ENCODE data around the gene SLFN11.
"Not testable (repeated sequence)": the region's sequence is repeated elsewhere in the genome, so short reads cannot be mapped to it uniquely, and the experiment has no call there.

Gene SLFN11

GRCh38 chr17:35373534-35373983 is at the start of gene SLFN11:
Gene SLFN11, minus strand, starts transcription at chr17:35373621. Its CDS starts 9,814 bp downstream, at chr17:35363807.
- no peak for FAIRE-seq

GRCh38 chr17:35421069-35421468 is 47.6 kb upstream of the SLFN11 start:
- not testable (repeated sequence) for FAIRE-seq

- no peak for FAIRE-seq
Observed at GRCh38 chr17:35416659-35417058, 43.2 kb upstream of the SLFN11 start.

GRCh38 chr17:35414707-35415106 is 41.3 kb upstream of the SLFN11 start:
- FAIRE-seq = not testable (repeated sequence)

GRCh38 chr17:35414247-35414646 is 40.8 kb upstream of the SLFN11 start:
- no peak for FAIRE-seq

GRCh38 chr17:35407531-35407930 is 34.1 kb upstream of the SLFN11 start:
- no peak for FAIRE-seq

- FAIRE-seq = no peak
Observed at GRCh38 chr17:35406568-35406967, 33.1 kb upstream of the SLFN11 start.

GRCh38 chr17:35404360-35404759 is 30.9 kb upstream of the SLFN11 start:
- FAIRE-seq = no peak

- FAIRE-seq = not testable (repeated sequence)
Observed at GRCh38 chr17:35393783-35394182, 20.4 kb upstream of the SLFN11 start.

GRCh38 chr17:35390663-35391062 is 17.2 kb upstream of the SLFN11 start:
- FAIRE-seq = no peak

GRCh38 chr17:35390156-35390555 is 16.7 kb upstream of the SLFN11 start:
- no peak for FAIRE-seq

GRCh38 chr17:35387496-35387895 is 14.1 kb upstream of the SLFN11 start:
- FAIRE-seq = no peak

GRCh38 chr17:35377706-35378105 is 4.3 kb upstream of the SLFN11 start:
- no peak for FAIRE-seq

- FAIRE-seq = no peak
Observed at GRCh38 chr17:35377068-35377467, 3.6 kb upstream of the SLFN11 start.

- FAIRE-seq = no peak
Observed at GRCh38 chr17:35376245-35376644, 2.8 kb upstream of the SLFN11 start.

GRCh38 chr17:35374766-35375344 is 1.4 kb upstream of the SLFN11 start:
- no peak for FAIRE-seq

GRCh38 chr17:35373984-35374765 is 754 bp upstream of the SLFN11 start:
- no peak for FAIRE-seq

GRCh38 chr17:35372846-35373533 is 431 bp downstream of the SLFN11 start:
- FAIRE-seq = no peak

GRCh38 chr17:35371934-35372333 is 1.5 kb downstream of the SLFN11 start:
- FAIRE-seq = no peak

GRCh38 chr17:35368081-35368830 is 5.2 kb downstream of the SLFN11 start:
- no peak for FAIRE-seq

- no peak for FAIRE-seq
Observed at GRCh38 chr17:35361027-35361426, 12.4 kb downstream of the SLFN11 start.

- FAIRE-seq = no peak
Observed at GRCh38 chr17:35359398-35359797, 14.0 kb downstream of the SLFN11 start.

- no peak for FAIRE-seq
Observed at GRCh38 chr17:35352284-35352683, 21.1 kb downstream of the SLFN11 start.
